GM18909 (cell line): ENCODE data around the gene DYNC2H1.

Experiments used
- ATAC-seq: cut with Tn5 transposase; IDR thresholded peaks from one replicate; pipeline ENCODE4 v1.9.1; 2021; ENCODE audit warnings: mild to moderate bottlenecking; ENCODE audit not compliant: unreplicated experiment, poor library complexity

DYNC2H1 gene, protein sequence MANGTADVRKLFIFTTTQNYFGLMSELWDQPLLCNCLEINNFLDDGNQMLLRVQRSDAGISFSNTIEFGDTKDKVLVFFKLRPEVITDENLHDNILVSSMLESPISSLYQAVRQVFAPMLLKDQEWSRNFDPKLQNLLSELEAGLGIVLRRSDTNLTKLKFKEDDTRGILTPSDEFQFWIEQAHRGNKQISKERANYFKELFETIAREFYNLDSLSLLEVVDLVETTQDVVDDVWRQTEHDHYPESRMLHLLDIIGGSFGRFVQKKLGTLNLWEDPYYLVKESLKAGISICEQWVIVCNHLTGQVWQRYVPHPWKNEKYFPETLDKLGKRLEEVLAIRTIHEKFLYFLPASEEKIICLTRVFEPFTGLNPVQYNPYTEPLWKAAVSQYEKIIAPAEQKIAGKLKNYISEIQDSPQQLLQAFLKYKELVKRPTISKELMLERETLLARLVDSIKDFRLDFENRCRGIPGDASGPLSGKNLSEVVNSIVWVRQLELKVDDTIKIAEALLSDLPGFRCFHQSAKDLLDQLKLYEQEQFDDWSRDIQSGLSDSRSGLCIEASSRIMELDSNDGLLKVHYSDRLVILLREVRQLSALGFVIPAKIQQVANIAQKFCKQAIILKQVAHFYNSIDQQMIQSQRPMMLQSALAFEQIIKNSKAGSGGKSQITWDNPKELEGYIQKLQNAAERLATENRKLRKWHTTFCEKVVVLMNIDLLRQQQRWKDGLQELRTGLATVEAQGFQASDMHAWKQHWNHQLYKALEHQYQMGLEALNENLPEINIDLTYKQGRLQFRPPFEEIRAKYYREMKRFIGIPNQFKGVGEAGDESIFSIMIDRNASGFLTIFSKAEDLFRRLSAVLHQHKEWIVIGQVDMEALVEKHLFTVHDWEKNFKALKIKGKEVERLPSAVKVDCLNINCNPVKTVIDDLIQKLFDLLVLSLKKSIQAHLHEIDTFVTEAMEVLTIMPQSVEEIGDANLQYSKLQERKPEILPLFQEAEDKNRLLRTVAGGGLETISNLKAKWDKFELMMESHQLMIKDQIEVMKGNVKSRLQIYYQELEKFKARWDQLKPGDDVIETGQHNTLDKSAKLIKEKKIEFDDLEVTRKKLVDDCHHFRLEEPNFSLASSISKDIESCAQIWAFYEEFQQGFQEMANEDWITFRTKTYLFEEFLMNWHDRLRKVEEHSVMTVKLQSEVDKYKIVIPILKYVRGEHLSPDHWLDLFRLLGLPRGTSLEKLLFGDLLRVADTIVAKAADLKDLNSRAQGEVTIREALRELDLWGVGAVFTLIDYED (N-terminal part only)

DNA sequence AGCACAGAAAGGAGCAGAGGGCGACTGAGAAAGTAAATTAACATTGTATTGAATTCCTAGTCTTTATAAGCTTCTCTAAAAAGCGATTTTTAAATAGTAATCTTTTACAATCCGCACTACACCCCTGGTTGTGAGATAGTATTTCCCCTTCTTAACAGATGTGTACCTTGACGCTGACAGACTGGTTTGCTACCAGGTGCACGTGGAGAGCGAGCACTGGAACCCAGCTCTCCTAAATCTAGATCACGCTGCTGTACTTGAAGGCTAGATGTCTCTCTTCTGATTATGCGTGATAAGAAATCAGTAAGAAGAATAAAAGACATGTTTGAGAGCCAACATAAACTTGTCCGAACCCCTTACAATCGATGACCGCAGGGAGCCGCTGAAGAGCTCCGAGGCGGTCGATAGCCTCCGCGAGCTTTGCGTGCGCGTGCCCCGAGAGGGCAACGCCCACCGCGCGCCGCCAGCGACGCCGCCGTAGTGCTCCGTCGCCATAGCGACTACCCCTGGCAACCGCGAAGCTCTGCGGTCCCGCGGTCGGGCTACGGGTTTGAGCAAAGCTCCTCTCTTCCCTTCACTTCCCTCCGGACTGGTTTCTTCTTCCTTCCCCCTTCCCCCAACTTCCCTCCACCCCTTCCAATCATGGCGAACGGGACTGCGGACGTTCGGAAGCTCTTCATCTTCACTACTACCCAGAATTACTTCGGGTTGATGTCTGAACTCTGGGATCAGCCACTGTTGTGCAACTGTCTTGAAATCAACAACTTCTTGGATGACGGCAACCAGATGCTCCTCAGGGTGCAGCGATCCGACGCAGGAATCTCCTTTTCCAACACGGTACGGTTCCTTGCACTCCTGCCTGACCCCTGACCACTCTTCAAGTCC is at the start of gene DYNC2H1:
TSS of gene DYNC2H1 (plus strand) at position 494 of the 885 bp plus-strand sequence. CDS start at position 643, 149 bp downstream.
- ATAC-seq = peak; percentile 100

DNA sequence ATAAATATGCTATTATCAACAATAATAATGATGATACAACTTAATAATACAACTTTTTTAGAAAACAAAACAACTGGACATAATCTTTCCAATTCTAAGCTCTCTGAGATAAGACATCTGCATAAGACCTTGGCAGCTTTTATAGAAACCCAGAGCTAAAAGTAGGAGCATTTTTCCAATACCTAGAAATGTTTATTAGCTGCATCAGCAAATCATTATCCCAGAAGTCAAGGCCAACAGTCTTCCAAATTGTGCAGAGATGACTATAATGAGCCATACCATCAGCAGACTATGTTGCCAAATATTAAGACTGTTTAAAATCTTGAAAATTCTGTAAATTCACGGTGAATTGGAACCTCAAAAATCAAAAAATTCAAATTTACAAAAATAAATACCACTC is 47.6 kb upstream of the DYNC2H1 start:
- no peak for ATAC-seq

DNA sequence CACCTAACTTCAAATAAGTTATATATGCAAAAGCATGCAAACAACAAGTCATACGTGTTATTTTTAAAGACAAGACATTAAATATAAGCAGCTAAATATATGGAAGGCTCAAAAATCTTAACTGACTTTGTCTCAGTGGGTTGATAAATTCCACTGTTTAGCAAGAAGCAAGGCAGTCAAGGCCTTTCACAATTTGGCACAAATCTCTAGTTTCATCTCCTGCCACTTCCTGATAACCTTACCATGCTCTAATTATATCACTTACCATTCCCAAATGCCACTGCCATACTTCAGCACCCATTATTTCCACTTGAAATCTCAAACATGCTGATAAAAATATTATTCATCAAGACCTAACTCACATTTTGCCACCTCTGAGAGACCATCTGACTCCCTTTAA is 42.1 kb upstream of the DYNC2H1 start:
- no peak for ATAC-seq

DNA sequence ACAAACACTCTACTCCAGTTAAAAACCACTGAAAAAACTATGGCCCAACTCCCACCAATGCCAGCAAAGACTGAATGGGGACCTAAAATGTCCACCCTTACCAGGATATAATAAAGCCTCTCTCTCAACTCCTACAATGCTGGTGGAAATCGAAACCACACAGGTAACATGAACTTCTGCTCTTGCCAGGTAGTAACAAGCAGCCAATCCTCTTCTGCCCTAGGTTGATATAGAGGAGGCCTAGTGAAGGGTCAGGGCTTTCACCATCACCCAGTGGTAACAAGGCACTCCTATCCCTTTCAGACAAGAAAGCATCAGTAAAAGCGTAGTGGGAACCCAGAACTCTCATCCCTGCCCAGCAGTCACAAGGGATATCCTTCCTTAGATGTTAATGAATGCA is 39.9 kb upstream of the DYNC2H1 start:
- no peak for ATAC-seq

DNA sequence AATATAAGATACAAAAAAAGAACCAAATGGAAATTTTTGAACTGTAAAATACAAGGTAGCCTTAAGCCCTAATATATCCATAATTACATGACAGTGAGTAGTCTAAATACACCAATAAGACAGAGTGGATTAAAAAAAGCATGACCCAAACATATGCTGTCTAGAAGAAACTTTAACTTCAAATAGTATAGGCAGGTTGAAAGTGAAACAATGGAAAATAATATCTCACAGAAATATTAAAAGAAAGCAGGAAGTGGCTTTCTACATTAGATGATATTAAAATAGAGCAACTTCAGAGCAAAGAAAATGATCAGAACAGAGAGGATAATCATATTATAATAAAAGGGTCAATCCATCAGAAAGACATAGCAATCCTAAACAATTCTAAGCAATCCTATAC is 39.1 kb upstream of the DYNC2H1 start:
- ATAC-seq = peak; percentile 59

DNA sequence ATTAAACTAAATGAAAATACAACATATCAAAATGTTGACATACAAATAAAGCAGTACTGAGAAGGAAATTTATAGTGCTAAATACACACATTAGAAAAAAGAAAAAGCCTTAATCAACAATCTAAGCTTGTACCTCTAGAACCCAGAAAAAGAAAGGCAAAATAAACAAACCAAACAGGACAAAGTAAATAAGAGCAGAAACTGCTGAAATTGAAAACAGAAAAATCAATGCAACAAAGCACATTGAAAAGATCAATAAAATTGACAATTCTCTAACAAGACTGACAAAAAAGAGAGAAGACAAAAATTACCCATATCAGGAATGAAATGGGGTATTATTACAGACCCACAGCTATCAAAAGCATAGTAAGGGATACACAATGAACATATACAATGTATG is 38.2 kb upstream of the DYNC2H1 start:
- no peak for ATAC-seq

DNA sequence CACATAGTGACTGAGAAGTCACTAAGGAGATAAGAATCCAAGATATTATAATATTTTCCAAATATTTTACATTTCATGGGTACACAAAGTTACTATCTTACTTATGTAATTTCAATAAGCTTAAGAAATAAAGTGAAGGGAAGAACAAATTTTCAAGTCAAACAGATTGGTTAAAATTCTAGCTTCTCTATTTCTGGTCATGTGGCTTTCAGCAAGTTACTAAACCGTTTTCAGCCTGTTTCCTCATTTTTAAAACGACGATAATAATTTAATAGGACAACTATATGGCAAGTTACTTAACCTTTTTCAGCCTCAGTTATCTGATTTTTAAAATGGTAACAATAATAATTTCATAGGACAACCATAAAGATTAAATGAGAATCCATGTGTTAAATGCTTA is 32.9 kb upstream of the DYNC2H1 start:
- no peak for ATAC-seq

DNA sequence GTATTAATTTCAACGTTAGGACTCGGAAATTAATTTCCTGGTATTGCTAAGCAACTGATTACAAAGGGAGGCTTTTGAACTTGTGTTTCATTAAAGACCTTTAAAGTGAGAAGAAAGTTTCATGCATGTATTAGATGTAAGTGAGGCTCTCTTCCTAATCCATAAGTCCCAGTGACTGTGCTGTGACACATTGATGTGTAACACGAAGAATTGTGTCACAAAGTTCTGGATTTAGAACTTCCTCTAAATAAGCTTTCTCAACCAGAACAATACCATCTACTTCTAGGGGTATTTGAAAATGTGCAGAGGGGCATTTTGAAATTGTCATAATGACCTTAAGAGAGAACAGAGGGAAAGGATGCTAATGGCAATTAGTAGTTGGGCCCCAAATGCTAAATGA is 31.7 kb upstream of the DYNC2H1 start:
- ATAC-seq = no peak

DNA sequence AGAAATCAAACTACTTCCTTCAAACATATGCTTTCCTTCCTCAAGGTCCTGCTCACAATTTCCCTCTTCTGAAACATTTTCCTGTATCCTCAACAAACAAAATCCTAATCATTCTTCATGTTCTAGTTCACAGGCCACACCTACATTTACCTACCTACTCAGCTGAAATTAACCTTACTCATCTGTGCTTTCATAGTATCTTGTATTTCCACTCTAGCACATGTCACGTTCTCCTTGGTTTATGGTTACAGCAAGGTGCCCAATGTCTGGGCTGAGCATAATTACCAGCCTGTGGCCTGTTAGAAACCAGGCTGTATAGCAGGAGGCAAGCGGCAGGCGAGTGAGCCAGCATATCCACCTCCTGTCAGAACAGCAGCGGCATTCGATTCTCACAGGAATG is 30.5 kb upstream of the DYNC2H1 start:
- ATAC-seq = no peak

DNA sequence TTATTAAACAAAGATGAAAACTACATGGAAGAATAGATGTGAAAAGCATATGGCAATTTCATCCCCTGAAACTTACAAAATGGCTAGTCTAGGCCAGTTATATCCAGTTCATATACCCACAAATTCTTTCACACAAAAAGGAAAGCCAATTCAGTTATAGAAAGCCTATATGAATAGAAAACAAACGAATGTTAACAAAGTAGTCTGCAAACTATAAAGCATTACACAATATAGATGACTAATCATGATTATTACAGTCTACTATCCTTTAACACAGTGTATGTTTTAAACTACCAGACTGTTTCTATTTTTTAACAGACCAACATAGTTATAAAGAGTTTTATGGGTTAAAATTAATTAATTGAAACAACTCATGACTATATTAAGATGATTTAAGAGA is 29.4 kb upstream of the DYNC2H1 start:
- no peak for ATAC-seq

DNA sequence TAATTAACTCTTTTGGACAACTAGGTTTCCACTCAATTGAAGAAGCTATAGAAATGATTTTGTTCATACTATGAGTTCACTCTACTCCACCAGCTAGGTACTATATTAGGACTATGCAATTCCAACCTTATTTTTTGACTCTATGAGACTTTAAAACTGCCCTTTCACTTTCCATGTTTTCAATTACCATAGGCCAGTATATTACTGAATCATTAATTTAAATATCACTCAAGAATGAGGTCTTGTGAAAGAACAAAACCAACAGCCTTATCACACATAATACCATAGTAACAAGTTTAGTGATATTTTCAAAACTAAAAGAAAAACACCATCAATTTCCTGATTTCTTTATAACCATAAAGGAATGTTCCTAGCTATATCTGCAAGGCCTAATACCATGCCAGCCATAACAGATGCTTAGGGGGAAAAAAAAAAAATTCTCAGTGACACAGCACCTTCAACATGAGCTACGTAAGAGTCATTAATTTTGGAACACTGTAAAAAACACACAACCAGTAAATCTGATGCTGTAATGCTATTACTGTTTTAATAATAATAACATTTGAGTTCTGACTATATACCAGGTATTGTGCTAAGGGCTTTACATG is 23.4 kb upstream of the DYNC2H1 start:
- no peak for ATAC-seq

DNA sequence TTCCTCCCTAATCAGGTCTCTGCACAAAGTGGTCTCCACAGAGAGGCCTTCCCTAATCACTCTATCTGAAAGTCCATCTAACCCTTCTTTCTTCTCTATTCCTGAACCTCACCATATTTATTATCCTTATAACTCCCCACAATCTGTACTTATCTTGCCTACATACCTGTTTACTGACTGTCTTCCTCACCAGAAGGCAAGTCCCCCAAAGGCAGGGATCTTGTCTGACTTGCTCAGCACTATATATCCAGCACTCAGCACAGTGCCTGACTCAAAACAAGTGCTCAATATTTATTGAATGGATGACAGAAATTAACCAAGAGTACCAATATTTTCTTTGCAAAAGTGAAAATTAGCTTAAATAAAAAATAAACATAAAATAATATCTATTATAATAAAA is 22.8 kb upstream of the DYNC2H1 start:
- ATAC-seq = no peak

DNA sequence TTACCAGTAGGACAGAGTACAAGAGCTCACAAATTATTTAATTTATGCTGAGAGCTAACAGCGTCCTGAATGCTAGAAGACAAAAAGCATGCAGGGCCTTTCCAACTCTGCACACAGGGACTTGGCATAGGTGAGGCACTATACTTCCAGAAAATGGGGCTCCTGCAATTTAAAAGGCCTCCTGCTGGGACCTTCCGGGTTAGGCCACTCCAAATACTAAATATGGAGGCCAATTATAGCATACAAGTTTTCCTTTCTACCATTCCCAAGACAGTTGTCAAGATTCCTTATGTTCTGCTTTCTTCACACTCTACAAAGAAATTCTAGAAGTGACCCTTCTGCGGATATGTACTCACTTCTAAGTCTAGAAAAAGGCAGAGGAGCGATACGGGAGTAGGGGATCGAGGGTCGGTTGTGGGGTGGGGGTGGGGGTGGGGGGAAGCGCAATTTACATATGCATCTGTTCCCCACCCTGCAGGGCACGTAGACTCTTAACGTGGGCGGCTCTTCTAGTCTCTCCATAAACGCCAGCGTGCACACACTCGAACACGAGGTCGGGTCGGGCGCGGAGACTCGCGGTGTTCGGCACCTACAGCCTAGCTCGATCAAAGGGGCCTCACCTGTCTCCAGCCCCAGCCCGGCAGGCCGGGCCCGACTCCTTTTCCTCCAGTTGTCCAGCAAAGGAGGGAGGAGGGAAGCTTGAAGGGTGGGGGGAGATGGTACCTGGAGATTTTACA is 18.0 kb upstream of the DYNC2H1 start:
- ATAC-seq = peak; percentile 47

DNA sequence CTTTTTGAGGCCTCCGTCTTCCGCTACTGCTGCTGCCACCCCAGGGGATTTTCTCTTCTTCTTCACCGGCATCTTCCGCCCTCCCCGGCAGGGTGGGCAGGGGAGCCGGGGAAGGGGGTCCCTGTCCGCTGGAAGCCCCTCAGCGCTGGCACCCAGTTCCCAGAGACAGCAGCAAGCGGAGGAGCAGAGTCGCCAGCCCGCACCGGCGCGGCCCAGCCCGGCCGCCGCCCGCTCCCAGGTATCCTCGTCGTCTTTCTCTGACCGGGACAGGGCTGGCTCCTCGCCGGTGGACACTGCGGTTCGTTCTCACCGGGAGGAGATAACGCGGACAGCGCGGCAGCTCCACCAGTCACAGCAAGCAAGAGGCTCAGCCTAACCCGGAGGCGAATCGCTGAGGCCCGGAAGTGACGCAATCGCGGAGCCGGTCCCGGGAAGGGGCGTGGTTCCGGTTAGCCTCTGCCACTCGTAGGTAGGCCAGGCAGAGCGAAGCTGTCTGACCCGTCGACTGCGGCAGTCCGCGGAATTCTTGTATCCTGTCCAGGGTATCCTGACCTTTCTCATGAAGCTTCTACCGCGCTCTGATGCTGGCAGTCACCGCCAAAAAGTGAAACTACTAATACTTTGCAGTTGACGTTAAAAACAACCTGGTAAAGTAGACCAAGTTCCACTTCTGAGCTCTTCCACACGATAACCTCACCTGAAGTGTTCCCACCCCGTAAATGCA is 17.3 kb upstream of the DYNC2H1 start, which contains the start of gene DCUN1D5:
TSS of gene DCUN1D5 (minus strand) at position 360 of the 724 bp plus-strand sequence. CDS start at position 72, 288 bp downstream.
- ATAC-seq = peak; percentile 100

DNA sequence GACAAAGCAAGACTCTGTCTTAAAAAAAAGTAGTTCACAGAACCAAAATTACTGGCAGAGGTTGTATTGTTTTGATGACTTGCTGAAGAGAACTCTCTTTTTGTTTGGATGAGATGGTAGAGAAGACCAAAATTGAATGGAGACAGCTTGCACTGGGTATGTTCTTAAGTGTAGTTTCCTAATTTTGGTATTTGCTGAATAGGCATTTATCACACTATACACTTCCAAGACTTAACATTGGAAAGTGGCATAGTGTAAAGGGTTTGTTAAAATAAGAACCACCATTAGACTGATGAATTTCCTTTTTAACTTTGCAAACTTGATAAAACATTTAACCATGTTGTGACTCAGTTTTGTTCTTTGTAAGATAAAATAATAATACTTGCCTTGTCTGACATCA is 11.9 kb upstream of the DYNC2H1 start:
- ATAC-seq = no peak

DNA sequence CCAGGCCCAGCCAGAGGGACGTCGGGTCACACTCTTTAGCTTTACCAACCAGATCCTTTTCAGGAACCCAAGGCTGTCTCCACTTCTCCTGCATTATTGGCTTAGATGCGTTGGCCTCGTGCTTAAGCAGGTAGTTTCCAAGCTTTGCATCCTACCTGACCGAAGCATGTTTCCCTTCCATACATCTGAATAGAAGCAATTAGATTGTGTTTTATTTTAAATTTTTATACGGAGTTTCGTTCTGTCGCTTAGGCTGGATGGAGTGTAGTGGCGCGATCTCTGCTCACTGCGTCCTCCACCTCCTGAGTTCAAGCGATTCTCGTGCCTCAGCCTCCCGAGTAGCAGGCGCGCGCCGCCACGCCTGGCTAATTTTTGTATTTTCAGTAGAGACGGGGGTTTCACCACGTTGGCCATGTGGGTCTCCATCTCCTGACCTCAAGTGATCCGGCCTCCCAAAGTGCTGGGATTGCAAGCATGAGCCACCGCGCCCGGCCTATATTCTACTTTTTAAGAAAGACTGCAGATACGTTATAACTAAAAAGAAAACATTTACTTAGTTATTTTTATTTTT is 677 bp downstream of the DYNC2H1 start:
- ATAC-seq = peak; percentile 22

DNA sequence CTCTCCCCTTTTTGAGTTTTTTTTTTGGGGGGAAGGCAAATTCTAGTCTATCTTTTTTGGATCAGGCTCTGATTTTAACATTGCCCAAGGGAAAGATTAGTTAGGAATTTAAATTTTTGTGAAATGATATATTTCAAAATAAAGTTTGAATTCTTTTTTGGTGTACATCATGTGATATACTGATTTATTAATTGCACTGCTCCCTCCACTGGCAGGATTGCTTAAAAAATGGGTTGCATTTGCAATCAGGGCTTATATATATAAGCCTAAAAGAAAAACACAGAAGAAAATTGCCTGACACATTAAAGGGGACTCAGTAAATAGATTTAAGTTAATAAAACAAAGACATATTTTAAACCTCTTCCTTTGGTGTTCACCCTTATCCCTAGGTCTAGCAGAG is 1.2 kb downstream of the DYNC2H1 start:
- no peak for ATAC-seq
